SK-N-SH treated with all-trans-retinoic acid at 6 μM for 48 hours (cell line): ENCODE results near the gene ABCC9.

Experiments
- ZC3H10 ChIP-seq: fragments of 250-450 bp; sonication (Bioruptor Pico); IDR thresholded peaks from 2 replicates; pipeline ENCODE4 v1.5.1; 2021; ENCODE audit warnings: mild to moderate bottlenecking, moderate library complexity
- ZFP3 ChIP-seq: fragments of 250-450 bp; sonication (Bioruptor Pico); IDR thresholded peaks from 2 replicates; pipeline ENCODE4 v1.5.0; 2020; ENCODE audit warnings: mild to moderate bottlenecking, moderate library complexity
- ZNF70 ChIP-seq: fragments of 450-650 bp; formaldehyde crosslinking; IDR thresholded peaks from 2 replicates; pipeline ENCODE4 v1.5.0; 2020; ENCODE audit warnings: mild to moderate bottlenecking, moderate library complexity

DNA sequence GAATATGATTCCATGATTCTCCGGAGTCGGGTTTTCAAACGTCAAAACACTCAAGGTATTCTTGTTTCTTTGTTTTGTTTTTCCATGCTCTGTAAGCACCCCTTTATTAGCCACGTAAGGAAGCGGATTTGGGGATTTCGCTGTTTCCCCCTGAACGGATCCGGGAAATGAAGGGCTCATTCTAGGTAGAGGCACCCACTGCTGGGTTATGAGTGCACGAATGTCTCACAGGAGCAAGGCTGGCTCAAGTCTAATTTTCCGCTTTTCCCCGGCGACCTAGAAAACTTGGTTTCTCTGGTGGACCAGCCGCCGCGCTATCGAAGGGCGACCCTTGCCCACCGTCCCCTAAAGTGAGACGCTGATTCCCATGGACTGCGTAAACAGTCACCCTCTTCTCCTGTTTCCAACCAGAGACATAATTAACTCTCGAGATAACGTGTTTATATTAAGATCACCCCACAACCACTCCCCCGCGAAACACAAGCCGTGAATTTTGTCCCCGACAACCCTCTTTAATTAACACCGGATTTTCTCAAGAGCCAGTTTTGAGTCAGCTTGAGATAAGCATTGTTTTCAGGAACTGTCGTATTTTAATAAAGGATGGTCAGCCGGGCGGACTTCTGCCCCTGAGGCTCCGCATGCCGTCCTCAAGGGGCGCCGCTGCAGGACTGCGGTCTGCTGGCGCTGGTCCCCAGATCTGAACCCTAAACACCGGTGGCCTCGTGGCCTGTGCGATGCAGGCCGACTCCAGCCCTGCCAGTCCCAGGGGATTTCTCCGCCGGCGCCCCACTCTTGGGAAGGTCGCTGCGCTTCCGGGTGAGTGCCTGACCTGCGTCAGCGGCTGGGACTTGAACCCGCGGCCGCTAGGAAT is 515 bp upstream of the ABCC9 start:
- no peak for TF ChIP-seq ZFP3
- TF ChIP-seq ZNF70 (CRISPR knock-in tag): no peak
- no peak for TF ChIP-seq ZC3H10 (CRISPR knock-in tag)
